H9 (cell line): ENCODE data around the gene LZTR1. TPM values are rescaled to one million over a fixed set of nuclear protein-coding genes. Genes with fewer than 3 reads are reported as not detected.

Source experiments
- DNase-seq: peaks from one replicate; pipeline ENCODE4 v3.0.0-alpha.2; 2017
- H2AFZ ChIP-seq: one replicate; pipeline ENCODE4 v1.6.1; 2013; ENCODE audit warnings: mild to moderate bottlenecking, low read length, control low read depth, moderate library complexity
- H2AK5ac ChIP-seq: 2 replicates; pipeline ENCODE4 v1.6.1; 2013; ENCODE audit warnings: low read length, control low read depth, mixed read lengths; ENCODE audit not compliant: insufficient read length
- H2BK120ac ChIP-seq: one replicate; pipeline ENCODE4 v1.6.1; 2013; ENCODE audit warnings: low read depth, mild to moderate bottlenecking, low read length, control low read depth, inconsistent platforms; ENCODE audit not compliant: poor library complexity, severe bottlenecking
- H2BK12ac ChIP-seq: 2 replicates; pipeline ENCODE4 v1.6.1; 2013; ENCODE audit warnings: low read length, control low read depth, mixed read lengths, low read depth; ENCODE audit not compliant: insufficient read length
- H2BK15ac ChIP-seq: 2 replicates; pipeline ENCODE4 v1.6.1; 2013; ENCODE audit warnings: low read depth, low read length, control low read depth
- H2BK20ac ChIP-seq: one replicate; pipeline ENCODE4 v1.6.1; 2013; ENCODE audit warnings: low read depth, mild to moderate bottlenecking, low read length, control low read depth, inconsistent platforms; ENCODE audit not compliant: poor library complexity, severe bottlenecking
- H2BK5ac ChIP-seq: 2 replicates; pipeline ENCODE4 v1.6.1; 2013; ENCODE audit warnings: low read length, control low read depth, mixed read lengths; ENCODE audit not compliant: insufficient read length
- H3K14ac ChIP-seq: 2 replicates; pipeline ENCODE4 v1.6.1; 2013; ENCODE audit warnings: low read length, control low read depth; ENCODE audit not compliant: insufficient read depth
- H3K18ac ChIP-seq: 2 replicates; pipeline ENCODE4 v1.6.1; 2013; ENCODE audit warnings: low read depth, mild to moderate bottlenecking, mixed read lengths, low read length, control low read depth; ENCODE audit not compliant: insufficient read length
- H3K23ac ChIP-seq: 2 replicates; pipeline ENCODE4 v1.6.1; 2013; ENCODE audit warnings: low read length, control low read depth, mixed read lengths, low read depth; ENCODE audit not compliant: insufficient read length
- H3K23me2 ChIP-seq: 2 replicates; pipeline ENCODE4 v1.6.1; 2013; ENCODE audit warnings: low read depth, mild to moderate bottlenecking, mixed read lengths, low read length, control low read depth; ENCODE audit not compliant: insufficient read length, poor library complexity, severe bottlenecking
- H3K27ac ChIP-seq: 2 replicates; pipeline ENCODE4 v1.5.1; 2013; ENCODE audit warnings: low read length, control low read depth, mixed read lengths, low read depth; ENCODE audit not compliant: insufficient read length
- H3K27me3 ChIP-seq: 2 replicates; pipeline ENCODE4 v1.6.1; 2013; ENCODE audit warnings: low read length, control low read depth, inconsistent platforms; ENCODE audit not compliant: insufficient read depth
- H3K4ac ChIP-seq: 2 replicates; pipeline ENCODE4 v1.6.1; 2013; ENCODE audit warnings: low read depth, mild to moderate bottlenecking, control low read depth, inconsistent platforms, low read length, moderate library complexity
- H3K4me1 ChIP-seq: 2 replicates; pipeline ENCODE4 v1.6.1; 2013; ENCODE audit warnings: low read length, control low read depth, inconsistent platforms; ENCODE audit not compliant: insufficient read depth
- H3K4me2 ChIP-seq: 2 replicates; pipeline ENCODE4 v1.6.1; 2013; ENCODE audit warnings: low read length, control low read depth, mixed read lengths; ENCODE audit not compliant: insufficient read length, insufficient read depth
- H3K56ac ChIP-seq: 2 replicates; pipeline ENCODE4 v1.6.1; 2013; ENCODE audit warnings: low read depth, mild to moderate bottlenecking, mixed read lengths, low read length, control low read depth; ENCODE audit not compliant: insufficient read length
- H3K79me1 ChIP-seq: 2 replicates; pipeline ENCODE4 v1.6.1; 2013; ENCODE audit warnings: low read depth, mild to moderate bottlenecking, moderate library complexity, low read length, control low read depth, inconsistent platforms; ENCODE audit not compliant: insufficient read depth, poor library complexity, severe bottlenecking
- H3K79me2 ChIP-seq: 2 replicates; pipeline ENCODE4 v1.6.1; 2013; ENCODE audit warnings: low read length, control low read depth, inconsistent platforms; ENCODE audit not compliant: insufficient read depth
- H3K9ac ChIP-seq: 2 replicates; pipeline ENCODE4 v1.6.1; 2013; ENCODE audit warnings: low read length, control low read depth, mixed read lengths; ENCODE audit not compliant: insufficient read length; ENCODE audit errors: extremely low read depth
- H3K9me3 ChIP-seq: one replicate; pipeline ENCODE4 v1.6.1; 2013; ENCODE audit warnings: low read depth, low read length, inconsistent platforms; ENCODE audit not compliant: control insufficient read depth
- H3T11ph ChIP-seq: one replicate; pipeline ENCODE4 v1.6.1; 2013; ENCODE audit warnings: mild to moderate bottlenecking, low read length, control low read depth, inconsistent platforms
- H4K20me1 ChIP-seq: one replicate; pipeline ENCODE4 v1.6.1; 2013; ENCODE audit not compliant: control insufficient read depth, insufficient read length, insufficient read depth
- H4K5ac ChIP-seq: 2 replicates; pipeline ENCODE4 v1.6.1; 2013; ENCODE audit warnings: low read depth, mild to moderate bottlenecking, mixed read lengths, low read length, control low read depth; ENCODE audit not compliant: insufficient read length
- H4K8ac ChIP-seq: replicated peaks from 2 replicates; pipeline ENCODE4 v1.6.1; 2013; ENCODE audit warnings: low read length, control low read depth, mixed read lengths, low read depth; ENCODE audit not compliant: insufficient read length
- H4K91ac ChIP-seq: 2 replicates; pipeline ENCODE4 v1.6.1; 2013; ENCODE audit warnings: low read depth, mild to moderate bottlenecking, moderate library complexity, mixed read lengths, low read length, control low read depth; ENCODE audit not compliant: insufficient read length
- H3K27ac Mint-ChIP-seq, 3 experiments: 2 replicates in 2 of 3; 3 replicates in 1 of 3; pipeline ENCODE4 v1.8.0; 2020 to 2021; ENCODE audit warnings: mixed read lengths in 3 of 3, mild to moderate bottlenecking in 1 of 3, moderate library complexity in 1 of 3
- H3K27me3 Mint-ChIP-seq: 2 replicates; pipeline ENCODE4 v1.8.0; 2021; ENCODE audit warnings: low read depth, mild to moderate bottlenecking, moderate library complexity, mixed read lengths
- H3K36me3 Mint-ChIP-seq, 3 experiments: 2 replicates in 2 of 3; 3 replicates in 1 of 3; pipeline ENCODE4 v1.8.0; 2020 to 2021; ENCODE audit warnings: low read depth in 3 of 3, mixed read lengths in 3 of 3; ENCODE audit not compliant: insufficient read depth in 1 of 3
- H3K4me1 Mint-ChIP-seq, 2 experiments: 2 replicates each; pipeline ENCODE4 v1.8.0; 2020; ENCODE audit warnings: mixed read lengths in 2 of 2
- H3K4me3 Mint-ChIP-seq, 2 experiments: 2 replicates in 1 of 2; 3 replicates in 1 of 2; pipeline ENCODE4 v1.8.0; 2020 to 2021; ENCODE audit warnings: mild to moderate bottlenecking in 2 of 2, mixed read lengths in 2 of 2, moderate library complexity in 1 of 2
- H3K9me3 Mint-ChIP-seq, 2 experiments: 2 replicates in 1 of 2; 3 replicates in 1 of 2; pipeline ENCODE4 v1.8.0; 2020; ENCODE audit warnings: mild to moderate bottlenecking in 2 of 2, mixed read lengths in 2 of 2, moderate library complexity in 1 of 2
- WGBS: extraction: QIAGEN DNeasy Blood & Tissue Kit; methylation state at CpG from one replicate; pipeline ENCODE4 v1.1.7; 2013; ENCODE audit warnings: missing lambda C conversion rate, low lambda C conversion rate, mixed read lengths; ENCODE audit not compliant: insufficient read length; ENCODE audit errors: extremely low coverage; 5-methylcytosine and 5-hydroxymethylcytosine counted together
- total RNA-seq: library from RNA; stranded (reverse); gene quantifications from 2 replicates; pipeline ENCODE4 v1.2.1, GENCODE V29; 2021
- TF ChIP-seq, protein P1 (sequence below): fragments of 200-600 bp; sonication (generic); conservative IDR thresholded peaks from 3 replicates; pipeline ENCODE4 v1.8.0; 2021; ENCODE audit warnings: antibody characterized with exemption, mild to moderate bottlenecking

The LZTR1 gene
- total RNA-seq, 1 experiment from 2014 or later = 47.0 TPM

DNA sequence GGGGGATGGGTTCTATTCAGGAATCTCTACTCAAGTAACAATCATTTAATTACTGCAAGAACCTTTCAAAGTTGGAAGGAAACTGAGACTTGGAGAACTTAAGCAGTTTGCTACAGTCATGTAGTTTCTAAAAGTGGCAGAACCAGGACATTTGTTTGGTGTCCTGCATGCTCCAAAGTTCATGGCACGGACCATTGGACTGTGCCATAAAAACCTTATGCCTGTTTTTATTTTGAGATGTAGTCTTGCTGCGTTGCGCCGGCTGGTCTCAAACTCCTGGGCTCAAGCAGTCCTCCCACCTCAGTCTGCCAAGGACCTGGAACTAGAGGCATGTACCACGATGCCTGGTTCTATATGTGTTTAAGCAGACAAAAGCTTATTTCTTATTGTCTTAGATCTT, 33.6 kb upstream of the LZTR1 start:
- no peak overlapping the region for H2BK12ac ChIP-seq
- no peak overlapping the region for H2BK20ac ChIP-seq
- H3T11ph ChIP-seq = no peak overlapping the region
- H3K18ac ChIP-seq = no peak overlapping the region
- no peak for DNase-seq
- H3K4me1 ChIP-seq = no peaks in the 10 kb centered on the region
- no peaks in the 10 kb centered on the region for H3K23me2 ChIP-seq
- no peak overlapping the region for H4K8ac ChIP-seq
- H3K4me1 Mint-ChIP-seq = peaks cover 3 to 17% of the 10 kb centered on the region in 2 experiments
- no peaks in the 10 kb centered on the region for H3K9me3 ChIP-seq
- no peak overlapping the region for H3K14ac ChIP-seq
- no peak overlapping the region for H2AFZ ChIP-seq
- no peak overlapping the region for H2BK15ac ChIP-seq
- no peak overlapping the region for H4K91ac ChIP-seq
- H3K9ac ChIP-seq = no peak overlapping the region
- no peaks in the 10 kb centered on the region for H4K20me1 ChIP-seq
- H3K9me3 Mint-ChIP-seq = no peaks in the 10 kb centered on the region
- no peak overlapping the region for H2AK5ac ChIP-seq
- TF ChIP-seq, protein P1, sequence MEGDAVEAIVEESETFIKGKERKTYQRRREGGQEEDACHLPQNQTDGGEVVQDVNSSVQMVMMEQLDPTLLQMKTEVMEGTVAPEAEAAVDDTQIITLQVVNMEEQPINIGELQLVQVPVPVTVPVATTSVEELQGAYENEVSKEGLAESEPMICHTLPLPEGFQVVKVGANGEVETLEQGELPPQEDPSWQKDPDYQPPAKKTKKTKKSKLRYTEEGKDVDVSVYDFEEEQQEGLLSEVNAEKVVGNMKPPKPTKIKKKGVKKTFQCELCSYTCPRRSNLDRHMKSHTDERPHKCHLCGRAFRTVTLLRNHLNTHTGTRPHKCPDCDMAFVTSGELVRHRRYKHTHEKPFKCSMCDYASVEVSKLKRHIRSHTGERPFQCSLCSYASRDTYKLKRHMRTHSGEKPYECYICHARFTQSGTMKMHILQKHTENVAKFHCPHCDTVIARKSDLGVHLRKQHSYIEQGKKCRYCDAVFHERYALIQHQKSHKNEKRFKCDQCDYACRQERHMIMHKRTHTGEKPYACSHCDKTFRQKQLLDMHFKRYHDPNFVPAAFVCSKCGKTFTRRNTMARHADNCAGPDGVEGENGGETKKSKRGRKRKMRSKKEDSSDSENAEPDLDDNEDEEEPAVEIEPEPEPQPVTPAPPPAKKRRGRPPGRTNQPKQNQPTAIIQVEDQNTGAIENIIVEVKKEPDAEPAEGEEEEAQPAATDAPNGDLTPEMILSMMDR = no peak
- no peak overlapping the region for H2BK5ac ChIP-seq
- H4K5ac ChIP-seq = no peak overlapping the region
- H3K27me3 Mint-ChIP-seq = no peaks in the 10 kb centered on the region
- no peak overlapping the region for H3K56ac ChIP-seq
- H2BK120ac ChIP-seq = no peak overlapping the region
- no peak overlapping the region for H3K27ac ChIP-seq
- peaks cover 30% of the 10 kb centered on the region; the same call in 1 of the 2 replicates for H3K79me2 ChIP-seq
- H3K36me3 Mint-ChIP-seq = peaks cover 24 to 52% (median 49%) of the 10 kb centered on the region in 3 experiments; a peak in 6 of 7 replicates
- H3K27ac Mint-ChIP-seq = no peak overlapping the region
- H3K27me3 ChIP-seq = no peaks in the 10 kb centered on the region
- peaks cover 7% of the 10 kb centered on the region for H3K79me1 ChIP-seq
- WGBS = no CpG with 5 or more reads among the region's 5 CpGs
- H3K4me3 Mint-ChIP-seq = no peak overlapping the region
- H3K4me2 ChIP-seq = no peak overlapping the region
- H3K23ac ChIP-seq = no peak overlapping the region
- H3K4ac ChIP-seq = no peak overlapping the region
